ENCODE measurements around the gene PTPN6. TPM values are rescaled to one million over a fixed set of nuclear protein-coding genes. Genes with fewer than 3 reads are reported as not detected.
A peak's percentile ranks its signal among the peaks of the same experiment; 100 is the strongest.

PTPN6 gene
- total and polyA plus RNA-seq, 9 of the 15 experiments (the other 6 are each of a cell fraction or from before 2014, with no cell fraction given), result 1.5 to 5.1 (median 3.9) TPM

DNA sequence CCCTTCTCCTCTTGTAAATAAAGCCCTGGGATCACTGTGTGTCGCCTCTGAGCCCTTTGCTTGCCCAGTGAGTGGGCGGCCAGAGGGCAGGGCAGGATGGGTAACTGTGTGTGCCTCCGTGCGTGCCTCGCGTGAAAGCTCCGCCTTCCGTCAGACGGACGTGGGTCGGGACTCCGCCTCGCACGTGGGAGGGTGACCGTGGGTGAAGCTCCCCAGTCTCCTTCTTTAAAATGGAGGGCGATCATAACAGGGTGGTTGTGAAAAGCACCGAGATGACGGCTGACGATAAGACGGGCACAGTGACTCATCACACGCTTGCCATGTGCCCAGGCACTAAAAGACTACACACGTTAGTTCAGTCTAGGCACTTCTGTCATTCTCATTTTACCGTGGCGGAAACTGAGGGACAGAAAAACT is 10.1 kb downstream of the PTPN6 start (continued):
- 0 out of 2 replicates have a peak, but pooled peaks have one; percentile 65 for TF ChIP-seq ZC3H4 (CRISPR knock-in tag; IDR thresholded peaks at IDR 0.05; ENCODE audit: borderline replicate concordance)
- TF ChIP-seq, protein P1, sequence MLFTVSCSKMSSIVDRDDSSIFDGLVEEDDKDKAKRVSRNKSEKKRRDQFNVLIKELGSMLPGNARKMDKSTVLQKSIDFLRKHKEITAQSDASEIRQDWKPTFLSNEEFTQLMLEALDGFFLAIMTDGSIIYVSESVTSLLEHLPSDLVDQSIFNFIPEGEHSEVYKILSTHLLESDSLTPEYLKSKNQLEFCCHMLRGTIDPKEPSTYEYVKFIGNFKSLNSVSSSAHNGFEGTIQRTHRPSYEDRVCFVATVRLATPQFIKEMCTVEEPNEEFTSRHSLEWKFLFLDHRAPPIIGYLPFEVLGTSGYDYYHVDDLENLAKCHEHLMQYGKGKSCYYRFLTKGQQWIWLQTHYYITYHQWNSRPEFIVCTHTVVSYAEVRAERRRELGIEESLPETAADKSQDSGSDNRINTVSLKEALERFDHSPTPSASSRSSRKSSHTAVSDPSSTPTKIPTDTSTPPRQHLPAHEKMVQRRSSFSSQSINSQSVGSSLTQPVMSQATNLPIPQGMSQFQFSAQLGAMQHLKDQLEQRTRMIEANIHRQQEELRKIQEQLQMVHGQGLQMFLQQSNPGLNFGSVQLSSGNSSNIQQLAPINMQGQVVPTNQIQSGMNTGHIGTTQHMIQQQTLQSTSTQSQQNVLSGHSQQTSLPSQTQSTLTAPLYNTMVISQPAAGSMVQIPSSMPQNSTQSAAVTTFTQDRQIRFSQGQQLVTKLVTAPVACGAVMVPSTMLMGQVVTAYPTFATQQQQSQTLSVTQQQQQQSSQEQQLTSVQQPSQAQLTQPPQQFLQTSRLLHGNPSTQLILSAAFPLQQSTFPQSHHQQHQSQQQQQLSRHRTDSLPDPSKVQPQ (CRISPR knock-in tag; IDR thresholded peaks at IDR 0.05; ENCODE audit: borderline replicate concordance), result no peak
- no peak for TF ChIP-seq BMI1 (IDR thresholded peaks at IDR 0.05; ENCODE audit: low read length)
- TF ChIP-seq, protein P2, sequence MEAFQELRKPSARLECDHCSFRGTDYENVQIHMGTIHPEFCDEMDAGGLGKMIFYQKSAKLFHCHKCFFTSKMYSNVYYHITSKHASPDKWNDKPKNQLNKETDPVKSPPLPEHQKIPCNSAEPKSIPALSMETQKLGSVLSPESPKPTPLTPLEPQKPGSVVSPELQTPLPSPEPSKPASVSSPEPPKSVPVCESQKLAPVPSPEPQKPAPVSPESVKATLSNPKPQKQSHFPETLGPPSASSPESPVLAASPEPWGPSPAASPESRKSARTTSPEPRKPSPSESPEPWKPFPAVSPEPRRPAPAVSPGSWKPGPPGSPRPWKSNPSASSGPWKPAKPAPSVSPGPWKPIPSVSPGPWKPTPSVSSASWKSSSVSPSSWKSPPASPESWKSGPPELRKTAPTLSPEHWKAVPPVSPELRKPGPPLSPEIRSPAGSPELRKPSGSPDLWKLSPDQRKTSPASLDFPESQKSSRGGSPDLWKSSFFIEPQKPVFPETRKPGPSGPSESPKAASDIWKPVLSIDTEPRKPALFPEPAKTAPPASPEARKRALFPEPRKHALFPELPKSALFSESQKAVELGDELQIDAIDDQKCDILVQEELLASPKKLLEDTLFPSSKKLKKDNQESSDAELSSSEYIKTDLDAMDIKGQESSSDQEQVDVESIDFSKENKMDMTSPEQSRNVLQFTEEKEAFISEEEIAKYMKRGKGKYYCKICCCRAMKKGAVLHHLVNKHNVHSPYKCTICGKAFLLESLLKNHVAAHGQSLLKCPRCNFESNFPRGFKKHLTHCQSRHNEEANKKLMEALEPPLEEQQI (IDR thresholded peaks at IDR 0.05), result no peak
- TF ChIP-seq, protein P3, sequence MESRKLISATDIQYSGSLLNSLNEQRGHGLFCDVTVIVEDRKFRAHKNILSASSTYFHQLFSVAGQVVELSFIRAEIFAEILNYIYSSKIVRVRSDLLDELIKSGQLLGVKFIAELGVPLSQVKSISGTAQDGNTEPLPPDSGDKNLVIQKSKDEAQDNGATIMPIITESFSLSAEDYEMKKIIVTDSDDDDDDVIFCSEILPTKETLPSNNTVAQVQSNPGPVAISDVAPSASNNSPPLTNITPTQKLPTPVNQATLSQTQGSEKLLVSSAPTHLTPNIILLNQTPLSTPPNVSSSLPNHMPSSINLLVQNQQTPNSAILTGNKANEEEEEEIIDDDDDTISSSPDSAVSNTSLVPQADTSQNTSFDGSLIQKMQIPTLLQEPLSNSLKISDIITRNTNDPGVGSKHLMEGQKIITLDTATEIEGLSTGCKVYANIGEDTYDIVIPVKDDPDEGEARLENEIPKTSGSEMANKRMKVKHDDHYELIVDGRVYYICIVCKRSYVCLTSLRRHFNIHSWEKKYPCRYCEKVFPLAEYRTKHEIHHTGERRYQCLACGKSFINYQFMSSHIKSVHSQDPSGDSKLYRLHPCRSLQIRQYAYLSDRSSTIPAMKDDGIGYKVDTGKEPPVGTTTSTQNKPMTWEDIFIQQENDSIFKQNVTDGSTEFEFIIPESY (CRISPR knock-in tag; IDR thresholded peaks at IDR 0.05), result no peak
- no peak for TF ChIP-seq BDP1 (IDR thresholded peaks at IDR 0.05; ENCODE audit: insufficient read depth, insufficient read length)
- no peak for TF ChIP-seq HDAC3 (IDR thresholded peaks at IDR 0.05; ENCODE audit: borderline replicate concordance, partially characterized antibody)
- no peak for TF ChIP-seq MXI1 (IDR thresholded peaks at IDR 0.05; ENCODE audit: low read depth, low read length)
- TF ChIP-seq TGIF2 (CRISPR knock-in tag; IDR thresholded peaks at IDR 0.05), result no peak
- TF ChIP-seq, protein P4, sequence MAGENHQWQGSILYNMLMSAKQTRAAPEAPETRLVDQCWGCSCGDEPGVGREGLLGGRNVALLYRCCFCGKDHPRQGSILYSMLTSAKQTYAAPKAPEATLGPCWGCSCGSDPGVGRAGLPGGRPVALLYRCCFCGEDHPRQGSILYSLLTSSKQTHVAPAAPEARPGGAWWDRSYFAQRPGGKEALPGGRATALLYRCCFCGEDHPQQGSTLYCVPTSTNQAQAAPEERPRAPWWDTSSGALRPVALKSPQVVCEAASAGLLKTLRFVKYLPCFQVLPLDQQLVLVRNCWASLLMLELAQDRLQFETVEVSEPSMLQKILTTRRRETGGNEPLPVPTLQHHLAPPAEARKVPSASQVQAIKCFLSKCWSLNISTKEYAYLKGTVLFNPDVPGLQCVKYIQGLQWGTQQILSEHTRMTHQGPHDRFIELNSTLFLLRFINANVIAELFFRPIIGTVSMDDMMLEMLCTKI (IDR thresholded peaks at IDR 0.05; ENCODE audit: partially characterized antibody), result no peak
- TF ChIP-seq ZNF134 (CRISPR knock-in tag; conservative IDR thresholded peaks at IDR 0.05), result no peak
- TF ChIP-seq BHLHE40 (IDR thresholded peaks at IDR 0.05; ENCODE audit: low read length), result peak; percentile 54
- no peak for TF ChIP-seq GTF2A2 (tag; IDR thresholded peaks at IDR 0.05)
- TF ChIP-seq, protein P5, sequence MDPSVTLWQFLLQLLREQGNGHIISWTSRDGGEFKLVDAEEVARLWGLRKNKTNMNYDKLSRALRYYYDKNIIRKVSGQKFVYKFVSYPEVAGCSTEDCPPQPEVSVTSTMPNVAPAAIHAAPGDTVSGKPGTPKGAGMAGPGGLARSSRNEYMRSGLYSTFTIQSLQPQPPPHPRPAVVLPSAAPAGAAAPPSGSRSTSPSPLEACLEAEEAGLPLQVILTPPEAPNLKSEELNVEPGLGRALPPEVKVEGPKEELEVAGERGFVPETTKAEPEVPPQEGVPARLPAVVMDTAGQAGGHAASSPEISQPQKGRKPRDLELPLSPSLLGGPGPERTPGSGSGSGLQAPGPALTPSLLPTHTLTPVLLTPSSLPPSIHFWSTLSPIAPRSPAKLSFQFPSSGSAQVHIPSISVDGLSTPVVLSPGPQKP (CRISPR knock-in tag; IDR thresholded peaks at IDR 0.05), result no peak
- TF ChIP-seq, protein P6, sequence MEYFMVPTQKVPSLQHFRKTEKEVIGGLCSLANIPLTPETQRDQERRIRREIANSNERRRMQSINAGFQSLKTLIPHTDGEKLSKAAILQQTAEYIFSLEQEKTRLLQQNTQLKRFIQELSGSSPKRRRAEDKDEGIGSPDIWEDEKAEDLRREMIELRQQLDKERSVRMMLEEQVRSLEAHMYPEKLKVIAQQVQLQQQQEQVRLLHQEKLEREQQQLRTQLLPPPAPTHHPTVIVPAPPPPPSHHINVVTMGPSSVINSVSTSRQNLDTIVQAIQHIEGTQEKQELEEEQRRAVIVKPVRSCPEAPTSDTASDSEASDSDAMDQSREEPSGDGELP (CRISPR knock-in tag; IDR thresholded peaks at IDR 0.05; ENCODE audit: borderline replicate concordance), result no peak
- no peak for TF ChIP-seq BRCA1 (IDR thresholded peaks at IDR 0.05)
- TF ChIP-seq BRCA1 (CRISPR knock-in tag; IDR thresholded peaks at IDR 0.05), result no peak
- TF ChIP-seq NR2F6 (CRISPR knock-in tag; IDR thresholded peaks at IDR 0.05), result no peak
- TF ChIP-seq DPF2 (IDR thresholded peaks at IDR 0.05), result peak; percentile 54; the same call in 1 of the 2 replicates
- TF ChIP-seq GATA2 (CRISPR knock-in tag; IDR thresholded peaks at IDR 0.05), result peak; percentile 49

Measured in K562 (cell line).